ENCODE results near the gene CMTM8. TPM values are rescaled to one million over a fixed set of nuclear protein-coding genes. Genes with fewer than 3 reads are reported as not detected.
"Not testable (repeated sequence)": the region's sequence is repeated elsewhere in the genome, so short reads cannot be mapped to it uniquely, and the experiment has no call there.

CMTM8 gene
- total RNA-seq, 6 experiments from 2014 or later, result 13.3 to 27.1 (median 20.9) TPM

GRCh38 chr3:32384938-32385337 is 146.5 kb downstream of the CMTM8 start:
- TF ChIP-seq, protein P1, sequence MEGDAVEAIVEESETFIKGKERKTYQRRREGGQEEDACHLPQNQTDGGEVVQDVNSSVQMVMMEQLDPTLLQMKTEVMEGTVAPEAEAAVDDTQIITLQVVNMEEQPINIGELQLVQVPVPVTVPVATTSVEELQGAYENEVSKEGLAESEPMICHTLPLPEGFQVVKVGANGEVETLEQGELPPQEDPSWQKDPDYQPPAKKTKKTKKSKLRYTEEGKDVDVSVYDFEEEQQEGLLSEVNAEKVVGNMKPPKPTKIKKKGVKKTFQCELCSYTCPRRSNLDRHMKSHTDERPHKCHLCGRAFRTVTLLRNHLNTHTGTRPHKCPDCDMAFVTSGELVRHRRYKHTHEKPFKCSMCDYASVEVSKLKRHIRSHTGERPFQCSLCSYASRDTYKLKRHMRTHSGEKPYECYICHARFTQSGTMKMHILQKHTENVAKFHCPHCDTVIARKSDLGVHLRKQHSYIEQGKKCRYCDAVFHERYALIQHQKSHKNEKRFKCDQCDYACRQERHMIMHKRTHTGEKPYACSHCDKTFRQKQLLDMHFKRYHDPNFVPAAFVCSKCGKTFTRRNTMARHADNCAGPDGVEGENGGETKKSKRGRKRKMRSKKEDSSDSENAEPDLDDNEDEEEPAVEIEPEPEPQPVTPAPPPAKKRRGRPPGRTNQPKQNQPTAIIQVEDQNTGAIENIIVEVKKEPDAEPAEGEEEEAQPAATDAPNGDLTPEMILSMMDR (IDR thresholded peaks at IDR 0.05), result no peak
- no peak for TF ChIP-seq POLR2A (IDR thresholded peaks at IDR 0.05)

DNA sequence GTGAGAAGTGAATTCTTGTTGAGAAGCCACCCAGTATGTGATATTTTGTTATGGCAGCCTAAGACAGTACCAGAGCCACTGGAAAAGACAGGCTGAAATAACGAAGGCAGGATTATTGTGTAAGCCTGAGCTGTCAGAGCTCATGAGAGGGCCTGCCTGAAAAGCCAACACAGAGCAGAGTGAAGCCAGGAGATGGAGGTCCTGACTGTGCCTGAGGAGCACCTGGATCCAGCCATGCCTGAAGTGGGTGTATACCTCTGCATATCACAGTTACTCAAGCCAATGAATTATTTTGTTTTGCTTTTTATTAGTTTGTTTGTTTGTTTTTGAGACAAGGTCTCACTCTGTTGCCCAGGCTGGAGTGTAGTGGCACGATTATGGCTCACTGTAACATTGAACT is 149.0 kb downstream of the CMTM8 start:
- H3K27me3 ChIP-seq, result no peaks in the 10 kb centered on the region
- DNase-seq (no peak), ATAC-seq (no peak)
- H3K9me3 ChIP-seq, result no peaks in the 10 kb centered on the region
- H3K4me3 ChIP-seq, result no peak overlapping the region
- TF ChIP-seq POLR2A (IDR thresholded peaks at IDR 0.05), result no peak
- TF ChIP-seq, protein P1 (IDR thresholded peaks at IDR 0.05), result no peak
- intact Hi-C loops (cut with DNase I), result loop anchor here in 1 of 2 donors (10.0 kb wide), 1 partner anchor 57 kb away; no protein-coding TSS in a partner anchor
- peaks cover 0 to 6% (median 0%) of the 10 kb centered on the region in 4 donors for H3K4me1 ChIP-seq
- H3K36me3 ChIP-seq, result no peaks in the 10 kb centered on the region
- 67% methylated on average over 2 of the region's 2 CpGs for WGBS (ENCODE audit: insufficient coverage, low coverage, low lambda C conversion rate, missing lambda C conversion rate)
- H3K27ac ChIP-seq, result no peak overlapping the region

More at GRCh38 chr3:32384938-32385337, 146.5 kb downstream of the CMTM8 start:
- 16% methylated on average over 5 of the region's 5 CpGs for WGBS (ENCODE audit: insufficient coverage, low coverage, low lambda C conversion rate, missing lambda C conversion rate)
- no peak overlapping the region for H3K27ac ChIP-seq
- ATAC-seq (peak in 2 of 4 donors; percentile 42 to 44), DNase-seq (no peak)
- H3K9me3 ChIP-seq, result no peaks in the 10 kb centered on the region
- H3K27me3 ChIP-seq, result no peaks in the 10 kb centered on the region
- no peak overlapping the region for H3K4me3 ChIP-seq
- no peaks in the 10 kb centered on the region for H3K4me1 ChIP-seq
- intact Hi-C loops (cut with DNase I), result loop anchor here in 1 of 2 donors (10.0 kb wide), 1 partner anchor 60 kb away; no protein-coding TSS in a partner anchor
- H3K36me3 ChIP-seq, result no peaks in the 10 kb centered on the region

DNA sequence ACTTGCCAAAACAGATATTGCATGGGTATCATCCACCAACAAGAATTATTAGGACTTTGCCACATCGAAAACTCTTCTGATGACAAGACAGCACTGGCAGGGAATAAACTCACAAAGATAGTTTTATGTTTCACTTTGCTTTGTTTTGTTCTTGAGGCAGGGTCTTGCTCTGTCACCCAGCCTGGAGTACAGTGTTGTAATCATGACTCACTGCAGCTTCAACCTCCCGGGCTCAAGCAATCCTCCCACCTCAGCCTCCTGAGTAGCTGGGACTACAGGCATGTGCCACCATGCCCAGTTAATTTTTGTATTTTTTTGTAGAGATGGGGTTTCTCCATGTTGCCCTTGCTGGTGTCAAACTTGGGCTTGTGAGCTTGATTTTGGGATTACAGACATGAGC is 151.1 kb downstream of the CMTM8 start:
- H3K4me1 ChIP-seq, DNase-seq, H3K4me3 ChIP-seq, H3K27ac ChIP-seq, H3K27me3 ChIP-seq, H3K9me3 ChIP-seq, ATAC-seq, H3K36me3 ChIP-seq: not testable (repeated sequence)
- 100% methylated on average over 1 of the region's 2 CpGs for WGBS (ENCODE audit: insufficient coverage, low coverage, low lambda C conversion rate, missing lambda C conversion rate)
- intact Hi-C loops (cut with DNase I), result loop anchor here in 1 of 2 donors (10.0 kb wide), 1 partner anchor 55 kb away; no protein-coding TSS in a partner anchor

GRCh38 chr3:32391643-32392535 is 153.4 kb downstream of the CMTM8 start, which contains the start of gene CMTM7:
CMTM7 (plus strand) TSS chr3:32391853; CDS start chr3:32391907, 54 bp downstream.
- H3K4me3 ChIP-seq, result peak within 1 kb of the TSS; percentile 70 to 88 (median 75)
- intact Hi-C loops (cut with DNase I), result no loop called here
- peak; percentile 90 to 95 (median 92) for ATAC-seq

More at GRCh38 chr3:32391643-32392535, 153.4 kb downstream of the CMTM8 start, which contains the start of gene CMTM7:
- Histone ChIP-seq H3K36me3 (no peaks in the 10 kb centered on the region), H3K27me3 (no peaks in the 10 kb centered on the region), H3K4me1 (peaks cover 0 to 6% (median 0%) of the 10 kb centered on the region in 4 donors), H3K9me3 (no peaks in the 10 kb centered on the region), H3K27ac (peak within 1 kb of the TSS; percentile 34 to 89 (median 81))
- DNase-seq, result peak; percentile 77 to 86 (median 85)
- WGBS (ENCODE audit: insufficient coverage, low coverage, low lambda C conversion rate, missing lambda C conversion rate), result 0% methylated on average over 5 of the region's 107 CpGs
- TF ChIP-seq POLR2A (IDR thresholded peaks at IDR 0.05), result peak; percentile 75
- TF ChIP-seq, protein P1 (IDR thresholded peaks at IDR 0.05), result no peak

Data from right lobe of liver (tissue), 6 donors.